H1 (cell line): Measurements from ENCODE around the gene KLK6. TPM values are rescaled to one million over a fixed set of nuclear protein-coding genes. Genes with fewer than 3 reads are reported as not detected.

Source experiments
- POLR2A ChIP-seq, 2 experiments: IDR thresholded peaks; 1 replicate in 1 of 2; 2 replicates in 1 of 2; pipeline ENCODE4 v1.6.1; 2011; ENCODE audit warnings: low read depth in 2 of 2, low read length in 2 of 2, mild to moderate bottlenecking in 2 of 2; ENCODE audit errors: control extremely low read depth in 1 of 2
- polyA plus RNA-seq, 7 experiments: library from polyadenylated mRNA; depleted of rRNA in 3 of 7; stranded (reverse) in 5 of 7; unstranded in 2 of 7; fragments of >200 nt in 5 of 7; fragments of 200-250 nt in 2 of 7; gene quantifications; 1 replicate in 5 of 7; 2 replicates in 1 of 7; 4 replicates in 1 of 7; pipeline versions ENCODE4 v1.2.1 to v1.2.3, GENCODE V29; 2011 to 2013; ENCODE audit warnings: missing spikeins in 2 of 7, mixed read lengths in 2 of 7
- total RNA-seq: library from RNA; stranded (reverse); fragmentation: NEBNext Ultra II Directional; extraction: Animal tissue kit (Norgen Biotek cat#: 25700); gene quantifications from 2 replicates; pipeline ENCODE4 v1.2.1, GENCODE V29; 2021
- TF ChIP-seq, protein P1 (sequence below): fragments of 300-600 bp; sonication (generic); IDR thresholded peaks from 2 replicates; pipeline ENCODE4 v1.7.1; 2012; ENCODE audit warnings: low read length, moderate library complexity, mild to moderate bottlenecking, inconsistent platforms; ENCODE audit not compliant: insufficient replicate concordance
- TF ChIP-seq, protein P2 (sequence below): IDR thresholded peaks from 2 replicates; pipeline ENCODE4 v1.6.1; 2012; ENCODE audit warnings: low read length, inconsistent platforms

Gene KLK6
- total and polyA plus RNA-seq, 2 of the 8 experiments (the other 6 are each of a cell fraction or from before 2014, with no cell fraction given), result 0.69 to 3.2 TPM

DNA sequence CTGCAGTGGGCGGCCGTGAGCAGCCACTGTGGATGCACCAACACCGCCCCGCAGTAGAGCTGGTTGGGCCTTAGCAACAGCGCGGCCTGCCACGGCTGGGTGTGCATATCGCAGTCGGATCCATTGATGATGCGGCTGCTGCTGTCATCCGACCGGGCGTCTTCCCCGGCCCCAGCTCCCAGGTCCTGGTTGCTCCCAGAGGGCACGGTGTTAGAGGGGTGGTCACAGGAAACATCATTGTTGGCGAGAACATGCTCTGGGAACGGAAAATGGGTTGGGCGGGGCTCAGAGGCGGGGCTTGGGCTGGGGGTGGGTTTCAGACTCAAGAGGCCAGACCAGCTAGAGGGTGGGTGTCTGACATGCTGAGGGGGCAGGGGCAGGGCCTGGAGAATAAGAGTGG lies 19.5 kb downstream of the KLK6 start (continued):
- TF ChIP-seq, protein P1, sequence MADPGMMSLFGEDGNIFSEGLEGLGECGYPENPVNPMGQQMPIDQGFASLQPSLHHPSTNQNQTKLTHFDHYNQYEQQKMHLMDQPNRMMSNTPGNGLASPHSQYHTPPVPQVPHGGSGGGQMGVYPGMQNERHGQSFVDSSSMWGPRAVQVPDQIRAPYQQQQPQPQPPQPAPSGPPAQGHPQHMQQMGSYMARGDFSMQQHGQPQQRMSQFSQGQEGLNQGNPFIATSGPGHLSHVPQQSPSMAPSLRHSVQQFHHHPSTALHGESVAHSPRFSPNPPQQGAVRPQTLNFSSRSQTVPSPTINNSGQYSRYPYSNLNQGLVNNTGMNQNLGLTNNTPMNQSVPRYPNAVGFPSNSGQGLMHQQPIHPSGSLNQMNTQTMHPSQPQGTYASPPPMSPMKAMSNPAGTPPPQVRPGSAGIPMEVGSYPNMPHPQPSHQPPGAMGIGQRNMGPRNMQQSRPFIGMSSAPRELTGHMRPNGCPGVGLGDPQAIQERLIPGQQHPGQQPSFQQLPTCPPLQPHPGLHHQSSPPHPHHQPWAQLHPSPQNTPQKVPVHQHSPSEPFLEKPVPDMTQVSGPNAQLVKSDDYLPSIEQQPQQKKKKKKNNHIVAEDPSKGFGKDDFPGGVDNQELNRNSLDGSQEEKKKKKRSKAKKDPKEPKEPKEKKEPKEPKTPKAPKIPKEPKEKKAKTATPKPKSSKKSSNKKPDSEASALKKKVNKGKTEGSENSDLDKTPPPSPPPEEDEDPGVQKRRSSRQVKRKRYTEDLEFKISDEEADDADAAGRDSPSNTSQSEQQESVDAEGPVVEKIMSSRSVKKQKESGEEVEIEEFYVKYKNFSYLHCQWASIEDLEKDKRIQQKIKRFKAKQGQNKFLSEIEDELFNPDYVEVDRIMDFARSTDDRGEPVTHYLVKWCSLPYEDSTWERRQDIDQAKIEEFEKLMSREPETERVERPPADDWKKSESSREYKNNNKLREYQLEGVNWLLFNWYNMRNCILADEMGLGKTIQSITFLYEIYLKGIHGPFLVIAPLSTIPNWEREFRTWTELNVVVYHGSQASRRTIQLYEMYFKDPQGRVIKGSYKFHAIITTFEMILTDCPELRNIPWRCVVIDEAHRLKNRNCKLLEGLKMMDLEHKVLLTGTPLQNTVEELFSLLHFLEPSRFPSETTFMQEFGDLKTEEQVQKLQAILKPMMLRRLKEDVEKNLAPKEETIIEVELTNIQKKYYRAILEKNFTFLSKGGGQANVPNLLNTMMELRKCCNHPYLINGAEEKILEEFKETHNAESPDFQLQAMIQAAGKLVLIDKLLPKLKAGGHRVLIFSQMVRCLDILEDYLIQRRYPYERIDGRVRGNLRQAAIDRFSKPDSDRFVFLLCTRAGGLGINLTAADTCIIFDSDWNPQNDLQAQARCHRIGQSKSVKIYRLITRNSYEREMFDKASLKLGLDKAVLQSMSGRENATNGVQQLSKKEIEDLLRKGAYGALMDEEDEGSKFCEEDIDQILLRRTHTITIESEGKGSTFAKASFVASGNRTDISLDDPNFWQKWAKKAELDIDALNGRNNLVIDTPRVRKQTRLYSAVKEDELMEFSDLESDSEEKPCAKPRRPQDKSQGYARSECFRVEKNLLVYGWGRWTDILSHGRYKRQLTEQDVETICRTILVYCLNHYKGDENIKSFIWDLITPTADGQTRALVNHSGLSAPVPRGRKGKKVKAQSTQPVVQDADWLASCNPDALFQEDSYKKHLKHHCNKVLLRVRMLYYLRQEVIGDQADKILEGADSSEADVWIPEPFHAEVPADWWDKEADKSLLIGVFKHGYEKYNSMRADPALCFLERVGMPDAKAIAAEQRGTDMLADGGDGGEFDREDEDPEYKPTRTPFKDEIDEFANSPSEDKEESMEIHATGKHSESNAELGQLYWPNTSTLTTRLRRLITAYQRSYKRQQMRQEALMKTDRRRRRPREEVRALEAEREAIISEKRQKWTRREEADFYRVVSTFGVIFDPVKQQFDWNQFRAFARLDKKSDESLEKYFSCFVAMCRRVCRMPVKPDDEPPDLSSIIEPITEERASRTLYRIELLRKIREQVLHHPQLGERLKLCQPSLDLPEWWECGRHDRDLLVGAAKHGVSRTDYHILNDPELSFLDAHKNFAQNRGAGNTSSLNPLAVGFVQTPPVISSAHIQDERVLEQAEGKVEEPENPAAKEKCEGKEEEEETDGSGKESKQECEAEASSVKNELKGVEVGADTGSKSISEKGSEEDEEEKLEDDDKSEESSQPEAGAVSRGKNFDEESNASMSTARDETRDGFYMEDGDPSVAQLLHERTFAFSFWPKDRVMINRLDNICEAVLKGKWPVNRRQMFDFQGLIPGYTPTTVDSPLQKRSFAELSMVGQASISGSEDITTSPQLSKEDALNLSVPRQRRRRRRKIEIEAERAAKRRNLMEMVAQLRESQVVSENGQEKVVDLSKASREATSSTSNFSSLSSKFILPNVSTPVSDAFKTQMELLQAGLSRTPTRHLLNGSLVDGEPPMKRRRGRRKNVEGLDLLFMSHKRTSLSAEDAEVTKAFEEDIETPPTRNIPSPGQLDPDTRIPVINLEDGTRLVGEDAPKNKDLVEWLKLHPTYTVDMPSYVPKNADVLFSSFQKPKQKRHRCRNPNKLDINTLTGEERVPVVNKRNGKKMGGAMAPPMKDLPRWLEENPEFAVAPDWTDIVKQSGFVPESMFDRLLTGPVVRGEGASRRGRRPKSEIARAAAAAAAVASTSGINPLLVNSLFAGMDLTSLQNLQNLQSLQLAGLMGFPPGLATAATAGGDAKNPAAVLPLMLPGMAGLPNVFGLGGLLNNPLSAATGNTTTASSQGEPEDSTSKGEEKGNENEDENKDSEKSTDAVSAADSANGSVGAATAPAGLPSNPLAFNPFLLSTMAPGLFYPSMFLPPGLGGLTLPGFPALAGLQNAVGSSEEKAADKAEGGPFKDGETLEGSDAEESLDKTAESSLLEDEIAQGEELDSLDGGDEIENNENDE, result no peak
- TF ChIP-seq, protein P2, sequence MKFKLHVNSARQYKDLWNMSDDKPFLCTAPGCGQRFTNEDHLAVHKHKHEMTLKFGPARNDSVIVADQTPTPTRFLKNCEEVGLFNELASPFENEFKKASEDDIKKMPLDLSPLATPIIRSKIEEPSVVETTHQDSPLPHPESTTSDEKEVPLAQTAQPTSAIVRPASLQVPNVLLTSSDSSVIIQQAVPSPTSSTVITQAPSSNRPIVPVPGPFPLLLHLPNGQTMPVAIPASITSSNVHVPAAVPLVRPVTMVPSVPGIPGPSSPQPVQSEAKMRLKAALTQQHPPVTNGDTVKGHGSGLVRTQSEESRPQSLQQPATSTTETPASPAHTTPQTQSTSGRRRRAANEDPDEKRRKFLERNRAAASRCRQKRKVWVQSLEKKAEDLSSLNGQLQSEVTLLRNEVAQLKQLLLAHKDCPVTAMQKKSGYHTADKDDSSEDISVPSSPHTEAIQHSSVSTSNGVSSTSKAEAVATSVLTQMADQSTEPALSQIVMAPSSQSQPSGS, result no peak
- no peak for TF ChIP-seq POLR2A (IDR thresholded peaks at IDR 0.05; ENCODE audit: control extremely low read depth in 1 of 2, low read depth in 2 of 2, low read length in 2 of 2)
